HG02623 (cell line): Measurements from ENCODE around the gene PIP4K2C.
A peak's percentile ranks its signal among the peaks of the same experiment; 100 is the strongest.
"Not testable (repeated sequence)": the region's sequence is repeated elsewhere in the genome, so short reads cannot be mapped to it uniquely, and the experiment has no call there.

Experiments used
- ATAC-seq: cut with Tn5 transposase; IDR thresholded peaks from one replicate; pipeline ENCODE4 v1.9.1; 2021; ENCODE audit warnings: moderate library complexity; ENCODE audit not compliant: unreplicated experiment

PIP4K2C gene

DNA sequence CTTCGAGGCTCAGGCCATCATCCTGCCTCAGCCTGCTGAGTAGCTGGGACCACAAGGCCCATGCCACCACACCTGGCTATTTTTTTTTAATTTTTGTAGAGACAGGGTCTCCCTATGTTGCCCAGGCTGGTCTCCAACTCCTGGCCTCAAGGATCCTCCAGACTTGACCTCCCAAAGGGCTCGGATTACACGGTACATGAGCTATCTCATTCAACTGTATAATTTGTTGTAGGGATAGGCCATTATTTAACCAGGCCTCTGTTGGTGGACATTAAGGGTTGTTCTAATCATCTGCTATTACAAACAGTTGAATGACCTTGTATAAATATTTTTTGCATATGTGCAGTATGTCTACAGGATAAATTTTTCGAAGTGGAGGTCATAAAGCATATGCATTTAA lies 32.1 kb upstream of the PIP4K2C start:
- ATAC-seq = no peak

DNA sequence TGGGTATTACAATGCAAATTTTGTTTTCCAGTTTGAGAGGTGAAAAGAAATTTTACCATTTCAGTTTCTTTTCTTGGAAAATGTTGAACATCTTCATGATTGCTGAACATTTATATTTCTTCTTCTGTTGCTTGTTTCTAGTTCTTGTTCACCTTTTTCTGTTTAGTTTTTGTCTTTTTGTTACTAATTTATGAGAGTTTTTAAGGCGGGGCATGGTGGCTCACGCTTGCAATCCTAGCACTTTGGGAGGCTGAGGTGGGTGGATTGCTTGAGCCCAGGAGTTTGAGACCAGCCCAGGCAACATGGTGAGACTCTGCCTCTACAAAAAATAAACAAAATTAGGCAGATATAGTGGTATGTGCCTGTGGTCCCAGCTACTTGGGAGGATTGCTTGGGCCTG lies 30.5 kb upstream of the PIP4K2C start:
- no peak for ATAC-seq

DNA sequence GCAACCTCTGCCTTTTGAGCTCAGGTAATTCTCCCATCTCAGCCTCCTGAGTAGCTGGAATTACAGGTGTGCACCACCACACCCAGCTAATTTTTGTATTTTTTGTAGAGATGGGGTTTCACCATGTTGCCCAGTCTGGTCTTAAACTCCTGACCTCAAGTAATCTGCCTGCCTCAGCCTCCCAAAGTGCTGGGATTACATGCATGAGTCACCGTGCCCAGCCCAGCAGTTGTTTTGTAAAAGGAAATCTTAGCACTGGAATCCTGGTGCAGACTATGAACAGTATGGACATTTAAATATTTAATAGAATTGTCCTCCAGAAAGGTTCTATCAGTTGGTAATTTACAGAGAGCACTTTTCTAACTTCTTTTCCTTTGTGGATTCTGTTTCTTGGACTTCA lies 29.9 kb upstream of the PIP4K2C start:
- not testable (repeated sequence) for ATAC-seq

DNA sequence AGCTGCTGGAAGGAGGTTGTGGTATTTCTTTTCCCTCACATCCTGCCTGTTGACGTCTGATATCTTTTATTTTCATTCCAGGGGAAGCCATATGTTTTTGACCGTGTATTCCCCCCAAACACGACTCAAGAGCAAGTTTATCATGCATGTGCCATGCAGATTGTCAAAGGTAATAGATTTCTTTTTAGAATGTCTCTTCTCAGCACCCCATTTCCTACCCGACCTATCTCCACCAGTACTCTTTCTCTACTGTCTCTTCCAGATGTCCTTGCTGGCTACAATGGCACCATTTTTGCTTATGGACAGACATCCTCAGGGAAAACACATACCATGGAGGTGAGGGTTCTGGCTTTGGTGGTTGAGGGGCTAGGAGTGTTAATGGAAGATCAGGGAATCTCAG lies 27.6 kb upstream of the PIP4K2C start:
- ATAC-seq = no peak

DNA sequence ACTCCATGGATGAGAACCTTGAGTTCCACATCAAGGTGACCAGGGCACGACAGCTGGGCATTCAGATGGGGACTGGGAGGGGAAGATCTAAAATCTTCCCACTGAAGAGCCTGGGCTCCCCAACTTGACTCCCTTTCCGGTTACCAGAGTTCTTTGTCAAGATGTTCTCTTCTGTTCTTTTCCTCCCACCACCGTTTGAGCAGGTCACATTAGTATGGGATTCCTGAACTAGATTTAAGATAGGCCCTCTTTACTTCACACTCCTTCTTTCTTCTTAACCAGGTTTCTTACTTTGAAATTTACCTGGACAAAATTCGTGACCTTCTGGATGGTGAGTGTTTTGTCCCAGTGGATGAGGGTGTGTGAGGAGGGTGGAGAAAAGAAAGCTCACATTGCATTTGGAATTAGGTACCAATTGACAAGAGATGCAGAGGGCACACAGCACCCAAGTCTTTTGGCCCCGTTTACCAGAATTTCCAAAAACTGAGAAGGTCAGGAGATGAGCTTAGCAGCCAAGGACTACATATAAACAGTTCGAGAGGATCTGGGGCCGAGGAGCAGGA lies 26.7 kb upstream of the PIP4K2C start:
- no peak for ATAC-seq

DNA sequence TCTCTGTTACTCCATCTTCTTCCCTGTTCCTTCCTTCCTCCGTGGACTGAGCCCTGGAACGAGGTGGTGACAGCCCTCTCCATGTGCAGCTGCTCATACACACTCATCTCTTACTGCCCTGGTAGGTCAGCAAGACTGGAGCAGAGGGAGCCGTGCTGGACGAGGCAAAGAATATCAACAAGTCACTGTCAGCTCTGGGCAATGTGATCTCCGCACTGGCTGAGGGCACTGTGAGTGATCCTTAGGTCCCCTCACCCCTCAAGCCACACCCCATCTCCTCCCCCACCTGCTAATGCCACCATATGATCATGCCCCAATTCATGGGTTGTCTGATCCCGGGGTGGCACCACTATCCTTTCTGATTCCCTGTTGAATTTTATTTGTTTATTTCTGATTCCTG lies 22.2 kb upstream of the PIP4K2C start:
- ATAC-seq = no peak

DNA sequence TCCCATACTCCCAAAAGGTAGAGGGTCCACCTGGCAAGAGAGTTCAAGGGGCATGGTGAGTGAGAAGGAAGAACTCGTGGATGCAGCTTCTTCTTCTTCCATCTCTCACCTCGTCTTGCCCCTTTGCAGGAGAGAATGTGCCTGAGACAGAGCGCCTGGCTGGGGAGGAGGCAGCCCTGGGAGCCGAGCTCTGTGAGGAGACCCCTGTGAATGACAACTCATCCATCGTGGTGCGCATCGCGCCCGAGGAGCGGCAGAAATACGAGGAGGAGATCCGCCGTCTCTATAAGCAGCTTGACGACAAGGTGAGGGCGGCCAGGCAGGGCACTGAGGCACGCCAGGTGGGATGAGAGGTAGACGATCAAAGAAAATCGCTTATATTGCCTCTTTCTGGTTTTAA lies 21.1 kb upstream of the PIP4K2C start:
- no peak for ATAC-seq

DNA sequence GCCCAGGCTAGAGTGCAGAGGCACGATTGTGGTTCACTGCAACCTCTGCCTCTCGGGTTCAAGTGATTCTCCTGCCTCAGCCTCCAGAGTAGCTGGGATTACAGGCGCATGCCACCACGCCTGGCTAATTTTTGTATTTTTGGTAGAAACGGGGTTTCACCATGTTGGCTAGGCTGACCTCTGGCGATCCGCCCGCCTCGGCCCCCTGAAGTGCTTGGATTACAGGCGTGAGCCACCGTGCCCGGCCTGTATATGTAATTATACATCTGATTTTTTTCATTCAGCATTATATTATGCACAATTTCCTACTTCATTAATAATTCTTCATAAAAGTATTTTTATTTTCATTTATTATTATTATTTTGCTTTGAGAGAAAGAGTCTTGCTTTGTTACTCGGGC lies 20.6 kb upstream of the PIP4K2C start:
- not testable (repeated sequence) for ATAC-seq

DNA sequence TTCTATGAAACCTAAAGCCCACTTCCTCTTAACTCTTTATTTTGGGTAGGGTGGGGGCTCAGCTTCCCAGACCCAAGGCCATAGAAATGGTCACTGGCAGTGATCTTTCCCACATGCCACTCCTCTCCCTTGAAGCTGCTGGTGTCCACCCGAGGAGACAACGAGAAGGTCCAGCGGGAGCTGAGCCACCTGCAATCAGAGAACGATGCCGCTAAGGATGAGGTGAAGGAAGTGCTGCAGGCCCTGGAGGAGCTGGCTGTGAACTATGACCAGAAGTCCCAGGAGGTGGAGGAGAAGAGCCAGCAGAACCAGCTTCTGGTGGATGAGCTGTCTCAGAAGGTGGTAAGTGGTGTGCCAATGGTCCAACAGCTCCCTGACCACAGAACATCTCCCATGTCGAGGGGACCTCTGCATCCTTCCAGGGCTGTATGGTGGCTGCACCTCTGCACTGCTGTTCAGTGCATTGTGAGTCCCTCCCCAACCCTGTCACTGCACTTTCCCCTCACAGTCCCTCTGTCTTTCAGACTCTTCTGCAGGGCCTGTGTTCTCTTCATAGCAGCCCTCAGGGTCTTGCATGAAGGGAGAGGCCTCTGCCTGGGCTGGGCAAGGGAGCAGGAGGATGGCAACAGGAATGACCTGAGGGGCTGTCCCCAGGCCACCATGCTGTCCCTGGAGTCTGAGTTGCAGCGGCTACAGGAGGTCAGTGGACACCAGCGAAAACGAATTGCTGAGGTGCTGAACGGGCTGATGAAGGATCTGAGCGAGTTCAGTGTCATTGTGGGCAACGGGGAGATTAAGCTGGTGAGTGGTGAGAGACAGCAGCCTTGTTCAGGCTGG lies 18.8 kb upstream of the PIP4K2C start:
- no peak for ATAC-seq

DNA sequence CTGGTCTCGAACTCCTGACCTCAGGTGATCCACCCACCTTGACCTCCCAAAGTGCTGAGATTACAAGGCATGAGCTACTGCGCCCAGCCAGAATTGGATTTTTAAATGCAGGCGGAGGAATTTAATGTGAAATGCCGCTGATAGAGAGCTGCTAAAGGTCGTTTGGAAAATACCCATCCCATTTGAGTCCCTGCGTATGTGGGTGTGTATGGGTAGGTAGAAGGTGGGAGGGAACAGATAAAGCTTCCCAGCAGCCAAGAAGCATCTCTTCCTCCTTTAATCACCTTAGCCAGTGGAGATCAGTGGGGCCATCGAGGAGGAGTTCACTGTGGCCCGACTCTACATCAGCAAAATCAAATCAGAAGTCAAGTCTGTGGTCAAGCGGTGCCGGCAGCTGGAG lies 16.2 kb upstream of the PIP4K2C start:
- no peak for ATAC-seq

DNA sequence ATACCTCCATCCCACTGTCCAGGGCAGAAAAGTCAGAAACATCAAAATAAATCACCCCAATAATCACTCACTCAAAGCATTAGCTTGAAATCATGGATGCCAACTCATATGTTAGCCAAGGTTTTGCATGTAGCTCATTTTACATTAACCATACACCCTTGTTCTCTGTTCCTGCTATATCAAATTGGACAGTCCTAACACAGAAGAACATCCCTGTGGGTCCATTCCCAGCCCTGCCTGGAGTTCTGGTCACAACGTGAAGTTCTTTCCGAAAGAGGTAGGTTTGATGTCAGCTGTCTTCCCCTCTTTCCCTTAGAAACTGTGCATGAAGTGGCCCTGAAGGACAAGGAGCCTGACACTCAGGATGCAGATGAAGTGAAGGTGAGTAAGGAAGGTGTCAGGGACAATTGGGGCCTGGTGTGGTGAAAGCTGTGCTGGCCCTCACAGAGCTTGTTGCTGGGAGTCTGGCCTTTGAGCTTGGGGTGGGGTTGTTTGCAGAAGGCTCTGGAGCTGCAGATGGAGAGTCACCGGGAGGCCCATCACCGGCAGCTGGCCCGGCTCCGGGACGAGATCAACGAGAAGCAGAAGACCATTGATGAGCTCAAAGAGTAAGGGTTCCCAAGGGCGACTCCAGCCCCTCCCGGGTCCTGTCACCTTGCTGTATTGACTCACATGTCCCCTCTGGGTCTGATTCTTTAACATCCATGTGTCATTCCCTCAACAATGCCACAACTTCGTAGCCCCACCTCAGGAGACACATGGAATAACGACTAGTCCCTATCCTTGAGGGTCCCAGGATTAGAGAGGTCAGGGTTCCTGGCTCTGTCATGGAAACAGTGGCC lies 15.0 kb upstream of the PIP4K2C start:
- ATAC-seq = no peak

DNA sequence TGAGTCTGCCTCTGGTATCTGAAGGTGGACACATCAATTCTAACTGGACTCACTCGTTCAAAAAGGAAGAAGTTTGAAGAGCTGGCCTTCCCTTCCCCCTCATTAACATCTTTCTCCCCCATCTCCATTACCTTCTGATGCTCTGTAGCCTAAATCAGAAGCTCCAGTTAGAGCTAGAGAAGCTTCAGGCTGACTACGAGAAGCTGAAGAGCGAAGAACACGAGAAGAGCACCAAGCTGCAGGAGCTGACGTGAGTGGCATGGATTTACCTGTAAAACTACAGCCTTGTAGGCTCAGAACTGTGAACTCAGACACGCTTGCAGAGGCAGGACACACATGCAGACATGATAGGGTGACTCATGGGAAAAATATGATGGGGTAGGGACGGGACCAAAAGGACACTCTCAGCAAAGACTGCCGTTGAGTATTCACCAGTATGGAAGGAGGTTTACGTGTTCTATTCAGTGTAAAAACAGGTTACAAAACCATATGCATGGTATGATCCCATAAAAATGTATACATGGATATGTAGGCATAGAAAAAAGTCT lies 14.3 kb upstream of the PIP4K2C start:
- no peak for ATAC-seq

DNA sequence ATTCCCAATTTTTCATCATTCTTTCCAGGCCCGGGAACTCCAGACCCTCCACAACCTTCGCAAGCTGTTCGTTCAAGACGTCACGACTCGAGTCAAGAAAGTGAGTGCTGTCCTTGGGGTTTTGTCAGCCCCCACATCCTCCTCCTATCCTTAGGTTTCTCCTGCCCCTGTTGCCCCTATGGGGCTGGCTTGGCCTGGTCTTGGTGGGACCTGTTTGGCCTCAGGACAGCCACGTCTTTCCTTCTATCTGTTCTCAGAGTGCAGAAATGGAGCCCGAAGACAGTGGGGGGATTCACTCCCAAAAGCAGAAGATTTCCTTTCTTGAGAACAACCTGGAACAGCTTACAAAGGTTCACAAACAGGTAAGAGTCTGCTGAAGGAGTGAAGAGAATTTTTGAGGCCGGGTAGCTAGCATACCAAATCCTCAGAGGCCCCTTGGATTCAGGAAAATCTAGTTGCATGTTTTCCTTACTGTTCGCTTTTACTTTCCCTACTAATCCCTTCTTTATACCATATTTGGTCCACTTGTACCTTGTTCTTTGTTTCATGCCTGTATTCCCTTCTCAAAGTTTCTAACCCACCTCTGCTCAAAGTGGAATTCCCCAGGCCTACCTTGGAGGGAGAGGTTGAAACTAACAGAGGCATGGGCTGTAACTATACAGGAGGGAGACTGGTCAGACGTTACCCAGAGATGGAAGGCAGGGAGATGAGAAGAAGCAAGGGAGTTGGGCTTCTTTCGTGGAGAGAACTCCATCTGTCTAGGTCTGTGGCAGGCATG lies 12.8 kb upstream of the PIP4K2C start:
- ATAC-seq = no peak

DNA sequence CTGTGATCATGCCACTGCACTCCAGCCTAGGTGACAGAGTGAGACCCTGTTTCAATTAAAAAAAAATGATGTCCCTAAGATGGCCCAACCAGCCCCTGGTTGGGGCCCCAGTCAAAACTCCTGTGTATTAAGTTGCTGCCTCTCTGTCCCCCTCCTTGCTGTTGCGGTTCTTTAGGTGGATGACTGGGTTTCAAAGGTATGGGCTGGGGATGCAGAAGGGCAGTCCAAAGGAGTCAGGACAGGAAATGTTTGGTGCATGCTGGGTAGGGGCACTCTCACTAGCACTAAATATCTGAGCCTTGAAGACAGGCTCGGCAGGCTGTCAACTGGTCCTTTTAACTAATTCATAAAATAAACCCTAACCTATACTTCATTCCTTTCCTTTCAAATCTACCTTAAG lies 12.0 kb upstream of the PIP4K2C start:
- ATAC-seq = no peak

DNA sequence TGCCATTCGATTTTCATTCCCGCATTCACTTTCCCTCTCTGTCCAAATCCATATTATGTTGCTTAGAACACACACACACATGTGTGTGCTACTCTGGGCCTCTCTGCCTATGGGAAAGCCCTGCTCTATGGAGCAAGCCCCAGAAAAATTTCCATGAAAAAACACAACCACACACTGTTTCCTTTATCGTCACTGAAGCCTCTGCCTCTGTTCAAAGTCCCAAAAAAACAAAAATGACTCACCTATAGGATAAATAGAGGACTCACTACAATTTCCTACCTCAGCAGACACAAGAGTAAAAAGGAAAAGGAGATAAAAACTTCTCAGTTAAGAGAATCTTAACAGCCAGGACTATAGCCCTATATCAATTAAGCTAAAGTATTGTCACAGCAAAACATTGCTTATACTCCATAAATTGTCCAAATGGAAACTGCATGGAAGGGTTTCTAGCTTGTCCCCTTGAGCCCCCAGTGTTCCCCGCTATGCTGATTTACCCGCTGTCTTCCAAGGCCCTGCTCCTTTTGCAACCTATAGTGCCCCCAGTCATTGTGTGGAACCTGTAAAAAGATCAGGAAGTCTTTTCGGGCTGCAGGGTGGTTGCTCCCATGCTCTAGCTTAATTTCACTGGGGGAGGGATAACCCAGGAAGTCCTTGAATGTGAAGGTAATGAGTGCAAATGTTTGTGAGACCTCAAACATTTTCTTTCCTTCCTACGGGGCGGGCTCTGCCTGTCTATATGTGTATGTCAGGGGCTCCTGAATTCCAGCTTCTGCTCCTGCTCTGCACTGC lies 11.1 kb upstream of the PIP4K2C start:
- no peak for ATAC-seq

DNA sequence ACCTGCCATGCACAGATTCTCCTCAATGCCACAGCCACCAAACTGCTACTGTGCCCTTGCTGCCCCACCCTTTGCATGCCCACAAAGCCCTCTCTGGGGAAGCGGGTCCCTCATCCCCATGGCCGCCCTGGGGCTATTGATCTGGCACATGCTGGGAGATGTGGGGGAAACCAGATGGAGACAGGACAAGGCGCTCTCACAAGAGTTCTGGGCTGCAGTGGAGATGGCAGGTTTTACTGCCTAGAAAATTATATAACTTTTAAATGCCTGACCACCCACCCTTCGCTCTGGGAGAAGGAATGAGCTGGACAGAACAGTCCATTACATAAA lies 10.6 kb upstream of the PIP4K2C start:
- no peak for ATAC-seq

DNA sequence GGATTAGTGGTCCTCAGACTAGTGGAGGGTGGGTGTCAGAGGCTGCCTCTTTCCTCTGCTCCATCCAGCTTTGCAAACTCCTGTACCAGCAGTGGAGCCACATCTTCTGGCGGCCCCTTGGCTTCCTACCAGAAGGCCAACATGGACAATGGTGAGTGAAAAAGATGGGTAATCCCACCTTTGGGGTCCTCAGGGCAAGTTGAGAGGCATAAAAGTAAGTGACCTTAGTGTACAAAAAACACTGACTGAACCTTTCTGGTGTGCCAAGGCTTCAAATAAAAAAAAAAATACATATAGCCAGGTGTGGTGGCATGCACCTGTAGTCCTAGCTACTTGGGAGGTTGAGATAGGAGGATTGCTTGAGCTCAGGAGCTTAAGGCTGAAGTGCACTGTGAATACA lies 9.2 kb upstream of the PIP4K2C start:
- ATAC-seq = no peak

DNA sequence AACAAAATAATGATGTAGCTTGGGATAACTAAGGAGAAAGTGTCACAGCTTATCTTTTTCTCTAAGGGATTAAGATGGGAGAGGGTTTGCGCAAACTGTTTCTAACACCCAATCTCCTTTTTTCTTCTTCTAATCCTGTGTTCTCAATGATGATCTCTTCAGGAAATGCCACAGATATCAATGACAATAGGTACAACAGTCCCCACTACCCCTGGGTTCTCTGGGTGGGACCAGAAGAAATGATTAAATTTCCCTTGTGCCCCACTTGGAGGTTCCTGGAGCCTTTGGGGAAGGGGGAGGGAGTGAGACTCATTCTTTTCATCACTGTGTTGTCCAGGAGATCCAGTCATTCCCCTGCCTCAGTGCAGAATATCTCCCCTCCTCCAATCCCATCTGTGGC lies 8.6 kb upstream of the PIP4K2C start:
- no peak for ATAC-seq

DNA sequence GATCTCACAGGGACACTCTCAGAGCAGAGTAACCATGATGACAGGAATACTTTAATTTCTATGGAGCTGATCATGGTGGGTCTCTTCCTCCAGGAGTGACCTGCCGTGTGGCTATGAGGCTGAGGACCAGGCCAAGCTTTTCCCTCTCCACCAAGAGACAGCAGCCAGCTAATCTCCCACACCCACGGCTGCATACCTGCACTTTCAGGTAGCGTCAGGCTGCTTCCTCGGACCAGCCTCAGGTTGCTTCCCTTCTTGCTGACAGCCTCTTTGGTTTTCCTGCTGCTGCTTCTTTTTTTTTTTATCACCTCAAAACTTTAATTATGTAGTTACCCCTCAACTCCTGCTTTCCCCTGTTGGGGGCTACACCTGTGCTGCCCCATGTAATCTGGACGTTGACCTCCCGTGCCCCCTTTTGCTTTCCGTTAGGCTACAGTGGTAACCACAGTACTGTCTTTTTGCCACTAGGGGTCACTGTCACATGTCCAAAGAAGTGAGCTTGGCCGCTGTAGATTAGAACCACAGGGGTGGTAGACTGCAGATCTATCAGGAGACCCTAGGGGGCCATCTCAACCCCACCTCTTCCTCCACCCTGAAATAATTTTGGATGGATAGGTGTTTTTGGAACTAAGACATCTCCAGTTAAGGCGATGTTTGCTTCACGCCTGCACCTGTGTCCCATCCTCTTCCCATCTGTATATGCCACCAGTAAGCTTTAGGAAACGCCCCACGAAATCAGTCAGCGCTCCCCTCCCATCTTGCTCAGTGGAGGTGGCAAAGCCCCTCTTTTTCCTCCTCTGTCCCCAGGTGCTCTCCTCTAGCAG lies 7.8 kb upstream of the PIP4K2C start:
- ATAC-seq = peak; percentile 90
